Peyer's patch (tissue), 4 donors: Measurements from ENCODE around the gene HOXD12. TPM values are rescaled to one million over a fixed set of nuclear protein-coding genes. Genes with fewer than 3 reads are reported as not detected.

Source experiments
- DNase-seq, 3 donors: peaks; one replicate each; pipeline ENCODE4 v3.0.0-alpha.2; 2017 to 2019
- H3K27ac ChIP-seq, 4 donors: fragments of 200-600 bp; sonication (generic); one replicate each; pipeline ENCODE4 v1.5.1; 2016 to 2019
- H3K27me3 ChIP-seq, 2 donors: fragments of 200-600 bp; sonication (generic); one replicate each; pipeline ENCODE4 v1.5.1; 2019
- H3K36me3 ChIP-seq, 3 donors: fragments of 200-600 bp; sonication (generic); one replicate each; pipeline ENCODE4 v1.5.1; 2016 to 2019
- H3K4me1 ChIP-seq, 4 donors: fragments of 200-600 bp; sonication (generic); one replicate each; pipeline ENCODE4 v1.5.1; 2016 to 2019
- H3K4me3 ChIP-seq, 4 donors: fragments of 200-600 bp; sonication (generic); 1 replicate in 3 of 4; 2 replicates in 1 of 4; pipeline ENCODE4 v1.5.1; 2016 to 2019; ENCODE audit warnings: mild to moderate bottlenecking in 1 of 4
- H3K9me3 ChIP-seq, 4 donors: fragments of 200-600 bp; sonication (generic); one replicate each; pipeline ENCODE4 v1.5.1; 2016 to 2019; ENCODE audit warnings: mild to moderate bottlenecking in 1 of 4
- CTCF ChIP-seq, 6 experiments: fragments of 450-650 bp in 4 of 6; fragments of 200-600 bp in 2 of 6; sonication (generic) in 1 of 6; IDR thresholded peaks; one replicate each; pipeline ENCODE4 v1.5.1; 2017 to 2019; ENCODE audit warnings: antibody characterized with exemption in 6 of 6, mild to moderate bottlenecking in 3 of 6, moderate library complexity in 1 of 6
- POLR2A ChIP-seq, 2 donors: fragments of 450-650 bp; IDR thresholded peaks; one replicate each; pipeline ENCODE4 v1.5.1; 2017; ENCODE audit warnings: antibody characterized with exemption in 2 of 2, mild to moderate bottlenecking in 2 of 2, moderate library complexity in 2 of 2
- total RNA-seq, 4 donors: library from RNA; depleted of rRNA; stranded (reverse); fragments of >200 nt; gene quantifications; one replicate each; pipeline ENCODE4 v1.1.0, GENCODE V29; 2016

The HOXD12 gene
- total RNA-seq, 4 donors from 2014 or later: not detected

- peaks cover 0 to 4% (median 0%) of the 10 kb centered on the region in 4 donors for H3K9me3 ChIP-seq
- DNase-seq: peak in 1 of 3 donors; percentile 41
- H3K4me1 ChIP-seq: peaks cover 0 to 30% (median 0%) of the 10 kb centered on the region in 4 donors
- H3K27ac ChIP-seq: no peak overlapping the region
- no peaks in the 10 kb centered on the region for H3K36me3 ChIP-seq
- TF ChIP-seq POLR2A (IDR thresholded peaks at IDR 0.05): no peak
- no peak for TF ChIP-seq CTCF (IDR thresholded peaks at IDR 0.05)
- H3K27me3 ChIP-seq: peaks cover 0 to 59% of the 10 kb centered on the region in 2 donors
- H3K4me3 ChIP-seq: peak overlapping the region in 1 of 4 donors; percentile 57
Observed at GRCh38 chr2:176124110-176124946, 24.7 kb downstream of the HOXD12 start.

GRCh38 chr2:176124947-176125771, 25.6 kb downstream of the HOXD12 start:
- DNase-seq: peak in 1 of 3 donors; percentile 41
- TF ChIP-seq CTCF (IDR thresholded peaks at IDR 0.05) (no peak), POLR2A (IDR thresholded peaks at IDR 0.05) (no peak)
- Histone ChIP-seq H3K4me1 (peaks cover 0 to 34% (median 0%) of the 10 kb centered on the region in 4 donors), H3K4me3 (no peak overlapping the region), H3K27ac (no peak overlapping the region), H3K9me3 (peaks cover 0 to 4% (median 0%) of the 10 kb centered on the region in 4 donors), H3K27me3 (peaks cover 0 to 57% of the 10 kb centered on the region in 2 donors), H3K36me3 (no peaks in the 10 kb centered on the region)

GRCh38 chr2:176125772-176126054, 26.1 kb downstream of the HOXD12 start:
- no peak for TF ChIP-seq POLR2A (IDR thresholded peaks at IDR 0.05)
- TF ChIP-seq CTCF (IDR thresholded peaks at IDR 0.05): no peak
- H3K4me1 ChIP-seq: peaks cover 0 to 38% (median 0%) of the 10 kb centered on the region in 4 donors
- no peak overlapping the region for H3K4me3 ChIP-seq
- H3K27ac ChIP-seq: no peak overlapping the region
- H3K9me3 ChIP-seq: peaks cover 0 to 4% (median 0%) of the 10 kb centered on the region in 4 donors
- no peak for DNase-seq
- peaks cover 0 to 55% of the 10 kb centered on the region in 2 donors for H3K27me3 ChIP-seq
- no peaks in the 10 kb centered on the region for H3K36me3 ChIP-seq

- DNase-seq: peak; percentile 48 to 87 (median 64)
- TF ChIP-seq CTCF (IDR thresholded peaks at IDR 0.05): peak; percentile 70 to 96 (median 89)
- TF ChIP-seq POLR2A (IDR thresholded peaks at IDR 0.05): no peak
- Histone ChIP-seq H3K4me3 (no peak overlapping the region), H3K27me3 (peaks cover 0 to 46% of the 10 kb centered on the region in 2 donors), H3K27ac (no peak overlapping the region), H3K9me3 (peaks cover 0 to 4% (median 0%) of the 10 kb centered on the region in 4 donors), H3K36me3 (no peaks in the 10 kb centered on the region), H3K4me1 (peaks cover 0 to 34% (median 0%) of the 10 kb centered on the region in 4 donors)
Observed at GRCh38 chr2:176126929-176127773, 27.6 kb downstream of the HOXD12 start.

GRCh38 chr2:176127774-176128072, 28.1 kb downstream of the HOXD12 start:
- TF ChIP-seq POLR2A (IDR thresholded peaks at IDR 0.05): no peak
- no peak for TF ChIP-seq CTCF (IDR thresholded peaks at IDR 0.05)
- Histone ChIP-seq H3K27me3 (peaks cover 0 to 42% of the 10 kb centered on the region in 2 donors), H3K36me3 (no peaks in the 10 kb centered on the region), H3K27ac (no peak overlapping the region), H3K4me1 (peaks cover 0 to 28% (median 0%) of the 10 kb centered on the region in 4 donors), H3K4me3 (no peak overlapping the region), H3K9me3 (no peaks in the 10 kb centered on the region)
- no peak for DNase-seq
